GM19328 (cell line): Measurements from ENCODE around the gene GGT7.
"Not testable (repeated sequence)": the region's sequence is repeated elsewhere in the genome, so short reads cannot be mapped to it uniquely, and the experiment has no call there.

Experiments
- ATAC-seq: cut with Tn5 transposase; IDR thresholded peaks from one replicate; pipeline ENCODE4 v1.9.1; 2021; ENCODE audit warnings: mild to moderate bottlenecking, moderate library complexity; ENCODE audit not compliant: unreplicated experiment

The GGT7 gene

GRCh38 chr20:34872622-34873224, at the start of gene GGT7:
Gene GGT7 (minus strand): TSS chr20:34872856. CDS start chr20:34872815, 41 bp downstream.
- ATAC-seq, result no peak

- ATAC-seq, result no peak
Measured at GRCh38 chr20:34921436-34921835, 48.8 kb upstream of the GGT7 start.

GRCh38 chr20:34920055-34920454, 47.4 kb upstream of the GGT7 start:
- ATAC-seq, result no peak

- no peak for ATAC-seq
Measured at GRCh38 chr20:34916774-34917354, 44.2 kb upstream of the GGT7 start.

GRCh38 chr20:34915749-34916455, 43.2 kb upstream of the GGT7 start:
- no peak for ATAC-seq

- no peak for ATAC-seq
Measured at GRCh38 chr20:34915131-34915530, 42.5 kb upstream of the GGT7 start.

- no peak for ATAC-seq
Measured at GRCh38 chr20:34907616-34908469, 35.2 kb upstream of the GGT7 start.

- ATAC-seq, result no peak
Measured at GRCh38 chr20:34904202-34904621, 31.6 kb upstream of the GGT7 start.

GRCh38 chr20:34898731-34899130, 26.1 kb upstream of the GGT7 start:
- not testable (repeated sequence) for ATAC-seq

- ATAC-seq, result not testable (repeated sequence)
Measured at GRCh38 chr20:34898129-34898528, 25.5 kb upstream of the GGT7 start.

GRCh38 chr20:34896086-34896621, 23.5 kb upstream of the GGT7 start:
- ATAC-seq, result no peak

GRCh38 chr20:34895465-34895864, 22.8 kb upstream of the GGT7 start:
- no peak for ATAC-seq

GRCh38 chr20:34894723-34895122, 22.1 kb upstream of the GGT7 start:
- ATAC-seq, result no peak

- no peak for ATAC-seq
Measured at GRCh38 chr20:34892671-34893070, 20.0 kb upstream of the GGT7 start.

- ATAC-seq, result no peak
Measured at GRCh38 chr20:34891166-34892062, 18.8 kb upstream of the GGT7 start.

GRCh38 chr20:34888468-34888867, 15.8 kb upstream of the GGT7 start:
- no peak for ATAC-seq

GRCh38 chr20:34887023-34887422, 14.4 kb upstream of the GGT7 start:
- ATAC-seq, result no peak

- ATAC-seq, result no peak
Measured at GRCh38 chr20:34886122-34886521, 13.5 kb upstream of the GGT7 start.

GRCh38 chr20:34884260-34884659, 11.6 kb upstream of the GGT7 start:
- no peak for ATAC-seq

- ATAC-seq, result no peak
Measured at GRCh38 chr20:34883809-34884208, 11.2 kb upstream of the GGT7 start.
